Panc1 (cell line): Measurements from ENCODE around the gene SDF4. TPM values are rescaled to one million over a fixed set of nuclear protein-coding genes. Genes with fewer than 3 reads are reported as not detected.

Experiments used
- ATAC-seq: fragments of 200-7000 bp; cut with Tn5 transposase; 2 replicates; pipeline ENCODE4 v1.9.1; 2020; ENCODE audit warnings: mild to moderate bottlenecking, moderate library complexity
- BruUV-seq: library from RNA; stranded (reverse); fragments of 400-500 nt; replicated peaks from 2 replicates; lab custom pipeline; 2021; lab: Mats Ljungman, UMichigan
- CTCF ChIA-PET: fragments of 300-600 bp; sonication (Branson Sonifier 250); formaldehyde crosslinking; loops from one replicate; lab custom pipeline; 2022; ENCODE audit warnings: antibody characterized with exemption; lab: Charles Lee
- POLR2A ChIA-PET: fragments of 300-600 bp; sonication (Branson Sonifier 250); formaldehyde crosslinking; loops from one replicate; lab custom pipeline; 2022; ENCODE audit warnings: antibody characterized with exemption; lab: Charles Lee
- DNase-seq: peaks from one replicate; pipeline ENCODE4 v3.0.0-alpha.2; 2010; ENCODE audit warnings: low read depth, low spot score
- H3K27ac ChIP-seq: 2 replicates; pipeline ENCODE4 v1.5.1; 2011; ENCODE audit warnings: mild to moderate bottlenecking, low read length, inconsistent platforms
- H3K27me3 ChIP-seq: fragments of 200-500 bp; sonication (Bioruptor generic); 2 replicates; pipeline ENCODE4 v1.6.0; 2014; ENCODE audit warnings: low read length, inconsistent platforms; ENCODE audit not compliant: control insufficient read depth, insufficient read depth
- H3K36me3 ChIP-seq: fragments of 200-500 bp; sonication (Bioruptor generic); 2 replicates; pipeline ENCODE4 v1.5.1; 2014; ENCODE audit warnings: inconsistent platforms, mild to moderate bottlenecking, low read length, moderate library complexity; ENCODE audit not compliant: control insufficient read depth, insufficient read depth
- H3K4me1 ChIP-seq: 2 replicates; pipeline ENCODE4 v1.5.1; 2011; ENCODE audit warnings: inconsistent platforms, mild to moderate bottlenecking, low read length, moderate library complexity; ENCODE audit not compliant: control insufficient read depth, insufficient read depth
- H3K4me3 ChIP-seq, 2 experiments: 2 replicates each; pipeline ENCODE4 v1.5.1; 2011 to 2012; ENCODE audit warnings: low read depth in 2 of 2, low read length in 2 of 2, mild to moderate bottlenecking in 2 of 2, inconsistent platforms in 1 of 2, moderate library complexity in 1 of 2
- H3K9me3 ChIP-seq: fragments of 200-500 bp; sonication (Bioruptor generic); 2 replicates; pipeline ENCODE4 v1.5.1; 2014; ENCODE audit warnings: low read depth, mild to moderate bottlenecking, inconsistent platforms, low read length, moderate library complexity; ENCODE audit not compliant: control insufficient read depth, insufficient read depth
- CTCF ChIP-seq: fragments of 450-650 bp; IDR thresholded peaks from 2 replicates; pipeline ENCODE4 v1.5.1; 2017; ENCODE audit warnings: mild to moderate bottlenecking
- POLR2AphosphoS5 ChIP-seq: IDR thresholded peaks from 2 replicates; pipeline ENCODE4 v1.6.1; 2012; ENCODE audit warnings: mild to moderate bottlenecking, low read depth, low read length, moderate library complexity
- REST ChIP-seq, 2 experiments: IDR thresholded peaks; 2 replicates each; pipeline ENCODE4 v1.6.1; 2011 to 2012; ENCODE audit warnings: low read depth in 2 of 2, control low read depth in 1 of 2, low read length in 1 of 2, mild to moderate bottlenecking in 1 of 2, moderate library complexity in 1 of 2; ENCODE audit not compliant: insufficient read depth in 1 of 2
- SIN3A ChIP-seq: IDR thresholded peaks from 2 replicates; pipeline ENCODE4 v1.6.1; 2012; ENCODE audit warnings: low read depth, mild to moderate bottlenecking, low read length, moderate library complexity, borderline replicate concordance; ENCODE audit not compliant: insufficient read depth
- TCF7L2 ChIP-seq: IDR thresholded peaks from 2 replicates; pipeline ENCODE4 v1.6.1; 2011; ENCODE audit warnings: mild to moderate bottlenecking, low read depth, low read length, inconsistent platforms
- in situ Hi-C: cut with HindIII; loops from 2 replicates; pipeline ENCODE4 v1.10.0; 2016; ENCODE audit warnings: low sequenced_read_pairs, low pct_unique_long_range_greater_than_20kb
- intact Hi-C: fragments of 100-400 bp; cut with micrococcal nuclease; formaldehyde crosslinking; loops from one replicate; pipeline ENCODE4 v1.10.0; 2022; ENCODE audit not compliant: unreplicated experiment
- total RNA-seq: library from RNA; stranded (reverse); gene quantifications from one replicate; pipeline ENCODE4 v1.2.1, GENCODE V29; 2021; ENCODE audit not compliant: unreplicated experiment

The SDF4 gene
- total RNA-seq, 1 experiment from 2014 or later: 335 TPM

GRCh38 chr1:1243807-1244191 lies 12.0 kb upstream of the SDF4 start:
- intact Hi-C loops: no loop called here
- H3K27me3 ChIP-seq: no peaks in the 10 kb centered on the region
- ChIA-PET CTCF (no interaction called here), POLR2A (no interaction called here)
- TF ChIP-seq REST (IDR thresholded peaks at IDR 0.05; ENCODE audit: insufficient read depth in 1 of 2, low read depth in 2 of 2, low read length in 1 of 2) (no peak), SIN3A (no peak), TCF7L2 (no peak), CTCF (no peak), POLR2AphosphoS5 (no peak)
- no TSS peak for BruUV-seq
- peak overlapping the region; percentile 84 for H3K27ac ChIP-seq
- no peak for DNase-seq
- in situ Hi-C loops: no loop called here
- no peaks in the 10 kb centered on the region for H3K9me3 ChIP-seq
- no peaks in the 10 kb centered on the region for H3K36me3 ChIP-seq
- peaks cover 61% of the 10 kb centered on the region for H3K4me1 ChIP-seq
- peak; percentile 19 for ATAC-seq
- H3K4me3 ChIP-seq: peak overlapping the region in 1 of 2 experiments; percentile 8; a peak in 1 of 4 replicates

- intact Hi-C loops: no loop called here
- Histone ChIP-seq H3K27me3 (no peaks in the 10 kb centered on the region), H3K4me1 (peaks cover 66% of the 10 kb centered on the region), H3K27ac (no peak overlapping the region), H3K4me3 (no peak overlapping the region), H3K9me3 (no peaks in the 10 kb centered on the region), H3K36me3 (no peaks in the 10 kb centered on the region)
- ATAC-seq (no peak), DNase-seq (no peak)
- TF ChIP-seq POLR2AphosphoS5 (no peak), TCF7L2 (no peak), REST (IDR thresholded peaks at IDR 0.05; ENCODE audit: insufficient read depth in 1 of 2, low read depth in 2 of 2, low read length in 1 of 2) (no peak), SIN3A (no peak), CTCF (no peak)
- ChIA-PET POLR2A (no interaction called here), CTCF (no interaction called here)
- BruUV-seq: no TSS peak
- in situ Hi-C loops: no loop called here
These were observed 11.5 kb upstream of the SDF4 start for GRCh38 chr1:1243266-1243660.
